ENCODE data around the gene APCDD1.

DNA sequence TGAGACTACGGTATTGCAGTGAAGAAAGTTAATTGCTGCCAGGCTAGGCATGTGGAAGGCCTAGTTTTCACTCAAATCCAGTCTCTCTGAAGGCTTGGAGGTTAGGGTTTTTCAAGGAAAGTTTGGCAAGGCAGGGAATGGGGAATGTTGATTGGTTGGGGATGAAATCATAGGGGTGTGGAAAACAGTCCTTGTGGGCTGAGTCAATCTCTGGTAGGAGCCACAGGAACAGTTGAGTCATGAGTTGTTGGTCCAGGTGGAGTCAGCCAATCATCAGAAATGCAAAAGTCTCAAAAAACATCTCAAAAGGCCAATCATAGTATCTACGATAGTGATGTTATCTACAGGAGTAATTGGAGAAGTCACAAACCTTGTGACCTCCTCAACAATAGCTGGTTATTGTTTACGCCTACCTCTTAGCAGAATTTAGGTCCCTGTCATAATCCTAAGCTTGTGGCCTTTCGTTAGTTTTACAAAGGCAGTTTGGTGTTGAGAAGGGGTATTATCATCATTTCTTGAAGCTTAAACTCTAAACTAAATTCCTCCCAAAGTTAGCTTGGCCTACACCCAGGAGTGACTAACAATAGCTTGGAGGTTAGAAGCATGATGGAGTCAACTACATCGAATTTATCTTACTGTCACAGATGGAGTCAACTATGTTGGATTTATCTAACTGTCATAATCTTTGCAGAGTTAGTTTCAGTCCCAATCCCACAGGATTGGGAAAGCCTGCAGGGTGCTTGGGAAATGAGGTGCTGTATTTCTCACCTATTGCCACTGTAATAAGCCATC lies 33.7 kb upstream of the APCDD1 start:
- TF ChIP-seq, protein P1, sequence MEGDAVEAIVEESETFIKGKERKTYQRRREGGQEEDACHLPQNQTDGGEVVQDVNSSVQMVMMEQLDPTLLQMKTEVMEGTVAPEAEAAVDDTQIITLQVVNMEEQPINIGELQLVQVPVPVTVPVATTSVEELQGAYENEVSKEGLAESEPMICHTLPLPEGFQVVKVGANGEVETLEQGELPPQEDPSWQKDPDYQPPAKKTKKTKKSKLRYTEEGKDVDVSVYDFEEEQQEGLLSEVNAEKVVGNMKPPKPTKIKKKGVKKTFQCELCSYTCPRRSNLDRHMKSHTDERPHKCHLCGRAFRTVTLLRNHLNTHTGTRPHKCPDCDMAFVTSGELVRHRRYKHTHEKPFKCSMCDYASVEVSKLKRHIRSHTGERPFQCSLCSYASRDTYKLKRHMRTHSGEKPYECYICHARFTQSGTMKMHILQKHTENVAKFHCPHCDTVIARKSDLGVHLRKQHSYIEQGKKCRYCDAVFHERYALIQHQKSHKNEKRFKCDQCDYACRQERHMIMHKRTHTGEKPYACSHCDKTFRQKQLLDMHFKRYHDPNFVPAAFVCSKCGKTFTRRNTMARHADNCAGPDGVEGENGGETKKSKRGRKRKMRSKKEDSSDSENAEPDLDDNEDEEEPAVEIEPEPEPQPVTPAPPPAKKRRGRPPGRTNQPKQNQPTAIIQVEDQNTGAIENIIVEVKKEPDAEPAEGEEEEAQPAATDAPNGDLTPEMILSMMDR (IDR thresholded peaks at IDR 0.05): no peak
- no peak for TF ChIP-seq POLR2AphosphoS5 (IDR thresholded peaks at IDR 0.05)
- no peak for TF ChIP-seq EP300 (IDR thresholded peaks at IDR 0.05)
- TF ChIP-seq POLR2A (IDR thresholded peaks at IDR 0.05; ENCODE audit: low read depth): no peak
